ENCODE measurements around the gene ST3GAL5.
"Not testable (repeated sequence)": the region's sequence is repeated elsewhere in the genome, so short reads cannot be mapped to it uniquely, and the experiment has no call there.

ST3GAL5 gene

DNA sequence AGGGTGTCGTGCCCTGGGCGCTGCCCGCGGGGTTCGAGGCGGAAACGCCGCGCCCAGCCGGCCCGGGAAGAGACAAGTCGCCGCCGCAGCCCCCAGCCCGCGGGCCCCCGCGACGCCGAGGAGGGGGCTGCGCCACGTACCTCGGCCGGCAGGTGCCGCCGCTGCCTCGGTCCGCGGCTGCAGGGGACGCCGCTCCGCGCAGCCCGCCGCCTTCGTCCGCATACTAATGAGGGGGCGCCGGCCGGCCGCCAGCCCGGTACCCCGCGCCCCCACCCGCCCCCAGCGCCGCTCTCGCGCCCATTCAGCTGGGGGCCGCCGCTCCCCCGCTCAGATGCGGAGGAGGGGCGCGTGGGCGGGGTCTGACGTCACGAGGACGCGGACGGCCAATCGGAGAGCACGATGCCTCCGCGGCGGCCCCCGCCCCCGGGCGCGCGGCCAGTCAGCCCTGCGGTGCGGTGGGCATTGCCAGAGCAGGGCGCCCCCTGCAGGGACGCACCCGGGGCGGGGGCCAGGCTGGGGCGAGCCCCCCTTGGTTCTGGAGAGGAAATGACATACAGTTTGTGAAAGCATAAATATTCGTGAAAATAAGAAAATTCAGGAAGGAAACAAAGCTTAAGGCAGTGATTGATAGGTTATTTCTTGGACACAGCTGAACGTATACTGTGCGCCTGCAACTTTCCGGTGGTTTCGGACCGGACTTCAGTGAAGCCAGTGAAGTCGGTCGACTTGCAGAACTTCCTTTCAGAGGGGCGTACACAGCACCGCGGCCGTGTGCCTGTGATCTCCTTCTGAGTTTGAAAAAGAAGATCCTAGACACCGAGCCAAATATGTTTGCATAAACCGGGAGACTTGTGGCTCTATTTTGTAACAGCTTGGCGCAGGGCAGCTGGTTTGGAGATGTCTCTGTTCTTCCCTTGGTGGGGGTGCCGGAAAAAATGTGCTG is at the start of gene ST3GAL5:
ST3GAL5 (minus strand) TSS at position 307 of the 943 bp plus-strand sequence; CDS start at position 222, 85 bp downstream.
- DNase-seq (ENCODE audit: extremely low spot score, insufficient read length, low read depth), result peak; percentile 85
- peak; percentile 82 for FAIRE-seq

GRCh38 chr2:85938456-85938855 is 49.7 kb upstream of the ST3GAL5 start:
- FAIRE-seq (no peak), DNase-seq (ENCODE audit: extremely low spot score, insufficient read length, low read depth) (no peak)

DNA sequence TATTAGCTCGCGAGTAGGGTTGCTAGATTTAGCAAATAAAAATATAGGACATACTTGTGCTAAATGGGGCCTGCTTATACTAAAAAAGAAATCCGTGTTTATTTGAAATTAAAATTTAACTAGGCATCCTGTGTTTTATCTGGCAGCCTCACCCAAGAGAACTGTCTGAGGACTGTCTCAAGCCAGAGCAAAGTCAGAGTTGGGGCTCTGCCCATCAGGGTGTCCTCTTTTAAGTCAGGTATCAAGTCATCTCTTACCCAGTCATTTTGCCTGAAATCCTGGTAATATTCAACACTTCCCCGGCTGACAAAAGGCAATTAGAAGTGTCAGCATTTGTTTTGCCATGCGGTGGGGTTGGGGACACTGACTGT is 48.3 kb upstream of the ST3GAL5 start:
- no peak for FAIRE-seq

GRCh38 chr2:85936421-85937068 is 47.8 kb upstream of the ST3GAL5 start:
- FAIRE-seq, result no peak
- DNase-seq (ENCODE audit: extremely low spot score, insufficient read length, low read depth), result no peak

More for the DNA sequence above, 48.3 kb upstream of the ST3GAL5 start:
- DNase-seq (ENCODE audit: extremely low spot score, insufficient read length, low read depth), result no peak

DNA sequence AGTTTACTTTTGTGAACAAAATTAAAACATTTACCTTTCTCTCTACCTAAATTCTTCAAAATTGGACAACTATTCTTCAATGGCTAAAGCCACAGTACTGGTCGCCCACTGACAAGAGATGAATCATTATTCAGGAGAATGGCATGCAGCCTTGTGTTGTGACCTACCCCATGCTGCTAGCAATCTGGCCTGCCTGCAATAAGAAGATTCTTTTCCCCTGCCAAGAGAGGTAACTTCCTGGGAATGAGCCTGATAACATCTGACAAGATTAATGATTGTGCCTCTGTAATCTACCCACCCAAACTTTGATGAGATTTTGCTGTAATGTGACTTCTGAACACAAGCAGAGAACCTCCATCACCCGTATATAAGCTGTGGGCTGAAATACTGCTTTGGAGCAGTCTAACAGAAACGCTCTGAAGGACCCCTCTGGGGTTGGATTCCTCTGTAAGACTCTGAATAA is 47.0 kb upstream of the ST3GAL5 start:
- DNase-seq (ENCODE audit: extremely low spot score, insufficient read length, low read depth), result no peak
- FAIRE-seq, result no peak

DNA sequence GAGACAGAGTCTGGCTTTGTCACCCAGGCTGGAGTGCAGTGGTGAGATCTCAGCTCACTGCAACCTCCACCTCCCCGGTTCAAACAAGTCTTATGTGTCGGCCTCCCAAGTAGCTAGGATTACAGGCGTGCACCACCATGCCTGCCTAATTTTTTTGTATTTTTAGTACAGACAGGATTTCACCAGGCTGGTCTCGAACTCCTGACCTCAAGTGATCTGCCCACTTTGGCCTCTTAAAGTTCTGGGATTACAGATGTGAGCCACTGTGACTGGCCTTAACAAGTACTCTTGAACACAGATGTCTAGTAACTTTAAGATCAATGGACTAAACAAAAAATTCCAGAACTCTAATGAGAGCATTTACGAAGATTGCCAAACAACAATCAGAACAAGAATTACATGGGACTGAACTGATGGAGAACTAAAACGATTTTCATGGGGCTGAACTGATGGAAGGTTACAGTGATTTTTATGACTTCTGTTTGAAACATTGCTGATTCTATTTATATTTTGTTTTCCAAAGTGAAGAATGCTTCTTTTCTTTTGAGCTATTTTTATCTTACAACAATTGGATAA is 46.5 kb upstream of the ST3GAL5 start:
- FAIRE-seq (no peak), DNase-seq (ENCODE audit: extremely low spot score, insufficient read length, low read depth) (no peak)

- FAIRE-seq (no peak), DNase-seq (ENCODE audit: extremely low spot score, insufficient read length, low read depth) (no peak)
Observed at GRCh38 chr2:85933753-85934594, 45.2 kb upstream of the ST3GAL5 start.

GRCh38 chr2:85931151-85931550 is 42.4 kb upstream of the ST3GAL5 start:
- not testable (repeated sequence) for FAIRE-seq; DNase-seq (ENCODE audit: extremely low spot score, insufficient read length, low read depth)

DNA sequence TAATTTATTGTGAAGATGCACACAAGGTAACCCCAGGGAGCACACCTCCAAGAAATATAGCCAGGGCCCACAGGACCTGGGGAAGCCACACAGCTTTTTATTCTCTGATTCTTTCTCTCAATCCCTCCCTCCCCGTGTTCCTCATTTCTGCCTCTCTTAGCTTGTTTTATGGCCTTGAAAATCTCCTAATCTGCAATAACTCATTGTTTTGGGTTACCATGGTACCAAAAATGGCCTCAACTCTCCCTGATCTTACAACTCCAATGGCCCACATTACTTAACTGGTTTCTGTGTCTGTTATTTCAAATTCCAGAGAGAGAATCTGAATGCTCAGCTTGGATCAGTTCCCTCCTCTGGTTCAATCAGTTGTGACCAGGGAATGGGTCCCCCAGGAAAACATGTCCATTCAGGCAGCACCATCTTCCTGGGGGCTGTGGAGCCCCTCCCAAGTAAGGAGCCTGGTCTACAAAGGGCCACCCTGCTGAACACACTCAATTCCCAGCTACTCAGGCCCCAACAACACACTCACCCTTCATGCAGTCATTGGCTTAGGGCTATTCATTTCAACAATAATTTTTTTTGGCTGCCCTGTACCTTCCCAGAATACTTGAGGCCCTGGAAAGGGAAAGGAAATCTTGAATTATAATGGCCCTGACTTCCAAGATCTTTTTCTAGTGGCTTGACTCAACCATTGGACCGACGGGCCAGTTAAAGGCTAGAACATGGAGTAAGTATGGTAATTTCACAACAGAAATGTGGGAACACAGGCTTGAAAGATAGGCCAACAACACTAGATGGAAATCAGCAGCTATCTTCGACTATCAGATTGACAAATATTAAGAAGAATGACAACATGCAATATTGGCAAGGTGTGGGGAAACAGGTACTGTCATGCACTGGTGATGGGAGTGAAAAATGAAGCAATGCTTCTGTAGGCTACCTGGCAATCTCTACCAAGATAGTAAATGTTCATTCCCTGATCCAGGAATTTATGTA is 41.6 kb upstream of the ST3GAL5 start:
- no peak for FAIRE-seq
- DNase-seq (ENCODE audit: extremely low spot score, insufficient read length, low read depth), result no peak

- FAIRE-seq (no peak), DNase-seq (ENCODE audit: extremely low spot score, insufficient read length, low read depth) (no peak)
Observed at GRCh38 chr2:85929096-85930050, 40.6 kb upstream of the ST3GAL5 start.

DNA sequence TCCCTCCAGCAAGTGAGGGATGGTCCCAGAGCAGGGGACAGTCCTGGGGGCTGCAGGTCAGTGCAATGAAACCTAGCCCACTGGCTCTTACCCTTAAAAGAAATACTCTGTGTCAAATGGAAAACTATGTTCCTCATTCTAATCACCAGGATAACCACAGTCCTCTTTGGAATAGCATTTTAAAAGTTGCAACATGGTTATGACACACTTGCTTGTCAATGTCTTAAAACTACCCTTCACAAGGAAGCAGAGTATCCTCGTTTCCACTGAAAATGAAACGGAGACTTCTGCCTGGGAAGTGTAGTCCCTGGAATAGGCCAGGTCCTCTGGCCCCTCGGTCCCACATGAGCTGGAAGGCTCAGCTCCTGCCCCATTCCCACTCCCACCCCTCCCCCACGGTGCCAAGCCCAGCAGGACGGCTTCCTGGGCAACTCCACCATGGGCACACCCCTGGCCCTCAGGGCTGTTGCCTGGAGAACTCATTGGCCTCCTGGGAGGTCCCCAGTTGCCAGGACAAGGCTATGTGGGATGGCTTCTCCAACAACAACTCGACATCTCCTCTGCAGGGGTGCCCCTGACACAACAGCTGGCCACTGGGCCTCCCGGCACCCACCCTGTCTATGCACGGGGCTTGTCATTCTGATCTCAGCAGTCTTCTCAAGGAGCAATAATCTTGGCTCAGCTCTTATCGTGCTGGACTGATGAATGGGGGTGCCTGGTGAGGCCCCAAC is 38.3 kb upstream of the ST3GAL5 start:
- DNase-seq (ENCODE audit: extremely low spot score, insufficient read length, low read depth) (no peak), FAIRE-seq (no peak)

GRCh38 chr2:85926526-85926925 is 37.7 kb upstream of the ST3GAL5 start:
- no peak for DNase-seq (ENCODE audit: extremely low spot score, insufficient read length, low read depth)
- FAIRE-seq, result no peak

- no peak for DNase-seq (ENCODE audit: extremely low spot score, insufficient read length, low read depth)
Observed at GRCh38 chr2:85925216-85925671, 36.5 kb upstream of the ST3GAL5 start.

DNA sequence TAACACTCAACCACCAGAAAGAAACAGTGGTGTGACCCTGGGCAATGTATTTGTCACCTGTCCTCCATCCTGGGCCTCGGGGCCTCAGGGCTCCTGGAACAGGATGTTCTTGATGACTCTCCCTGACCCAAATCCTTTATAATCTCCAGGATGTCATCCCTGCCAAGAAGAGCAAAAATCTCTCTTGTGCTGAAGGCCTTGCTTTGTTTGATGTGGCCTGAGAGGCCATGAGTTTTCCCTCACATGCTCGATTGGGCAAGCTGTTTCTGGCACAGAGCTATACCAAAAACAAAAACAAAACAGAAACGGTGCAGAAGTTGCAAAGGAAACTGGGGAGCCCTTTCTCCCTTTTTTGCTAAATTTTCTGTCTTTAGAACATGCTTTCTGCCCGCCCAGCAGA is 35.7 kb upstream of the ST3GAL5 start:
- DNase-seq (ENCODE audit: extremely low spot score, insufficient read length, low read depth) (no peak), FAIRE-seq (no peak)

More at GRCh38 chr2:85925216-85925671, 36.5 kb upstream of the ST3GAL5 start:
- FAIRE-seq, result no peak

DNA sequence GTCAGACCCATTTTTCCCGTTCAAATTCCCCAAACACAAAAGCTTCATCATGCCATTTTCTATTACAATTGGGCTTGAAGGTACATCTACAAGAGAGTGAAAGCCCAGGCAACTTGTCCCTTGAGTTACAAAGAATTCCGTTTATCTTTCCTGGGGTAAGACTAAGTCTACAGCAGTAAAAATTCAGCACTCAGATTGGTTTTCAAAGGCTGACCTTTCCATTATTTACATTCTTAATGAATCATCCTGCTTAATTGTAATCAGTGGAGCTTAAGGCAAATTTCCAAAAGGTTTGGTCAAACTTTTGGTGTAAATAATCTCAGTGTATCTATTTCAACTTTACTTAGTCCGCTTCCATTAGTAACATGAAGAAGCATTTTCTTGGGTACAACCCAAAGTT is 33.4 kb upstream of the ST3GAL5 start:
- no peak for FAIRE-seq
- no peak for DNase-seq (ENCODE audit: extremely low spot score, insufficient read length, low read depth)

DNA sequence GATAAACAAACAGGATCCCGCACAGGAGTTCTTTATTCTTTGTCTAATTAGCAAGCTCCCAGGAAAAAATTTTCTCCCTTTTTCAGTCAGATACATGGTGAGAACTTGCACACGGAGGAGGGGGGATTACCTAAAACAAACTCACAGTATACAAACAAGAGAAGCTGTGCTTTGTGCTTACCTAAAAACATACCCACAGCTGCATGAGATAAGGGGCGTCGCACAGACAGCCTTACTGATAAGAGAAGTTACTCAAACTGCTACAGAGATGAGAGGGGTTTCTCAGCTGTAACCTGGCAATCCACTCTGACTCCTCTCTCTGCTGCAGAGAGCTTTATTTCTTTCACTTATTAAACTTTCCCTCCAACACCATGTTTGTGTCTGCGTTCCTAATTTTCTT is 32.9 kb upstream of the ST3GAL5 start:
- FAIRE-seq, result no peak

More for the DNA sequence above, 32.9 kb upstream of the ST3GAL5 start:
- DNase-seq (ENCODE audit: extremely low spot score, insufficient read length, low read depth), result no peak

Data from GM18507 (cell line).